GM19328 (cell line): Measurements from ENCODE around the gene AQP12A.

Experiments used
- ATAC-seq: cut with Tn5 transposase; IDR thresholded peaks from one replicate; pipeline ENCODE4 v1.9.1; 2021; ENCODE audit warnings: mild to moderate bottlenecking, moderate library complexity; ENCODE audit not compliant: unreplicated experiment

Gene AQP12A

DNA sequence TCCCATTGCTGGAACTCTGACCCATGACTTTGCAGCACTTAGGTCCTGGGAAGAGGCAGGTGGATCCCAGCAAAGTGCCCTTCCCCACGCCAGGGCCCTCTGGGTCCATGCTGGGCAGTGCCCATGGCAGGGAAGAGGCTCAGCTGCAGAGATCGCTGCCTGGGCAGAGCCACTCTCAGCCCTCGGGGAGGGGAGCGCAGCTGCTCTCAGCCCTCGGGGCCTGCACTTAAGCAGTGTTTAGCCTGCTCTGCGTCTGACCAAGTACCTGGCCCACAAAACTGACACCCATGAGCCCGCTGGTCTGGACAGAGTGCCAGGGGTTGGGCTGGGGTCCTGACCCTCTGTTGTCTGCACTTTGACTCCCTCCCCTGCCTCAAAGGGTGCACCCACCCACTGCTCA, 46.3 kb downstream of the AQP12A start:
- no peak for ATAC-seq

DNA sequence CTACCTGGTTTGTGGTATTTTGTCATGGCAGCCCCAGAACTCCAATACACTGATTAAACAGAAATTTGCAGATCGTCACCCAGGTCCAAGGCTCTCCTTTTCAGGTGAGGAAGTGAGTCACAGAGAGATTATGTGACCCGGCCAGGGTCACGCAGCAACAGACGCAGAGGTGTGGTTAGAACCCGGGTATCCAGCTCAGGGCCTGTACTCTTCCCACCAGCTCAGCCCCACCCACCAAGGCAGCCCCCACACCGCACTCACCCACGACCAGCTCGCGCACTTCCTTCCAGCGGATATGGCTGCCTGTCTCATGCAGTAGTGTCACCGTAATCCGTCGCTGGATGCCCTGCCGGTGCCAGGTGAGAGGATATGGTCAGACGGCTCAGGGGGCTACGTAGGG, 48.1 kb downstream of the AQP12A start:
- ATAC-seq = no peak

DNA sequence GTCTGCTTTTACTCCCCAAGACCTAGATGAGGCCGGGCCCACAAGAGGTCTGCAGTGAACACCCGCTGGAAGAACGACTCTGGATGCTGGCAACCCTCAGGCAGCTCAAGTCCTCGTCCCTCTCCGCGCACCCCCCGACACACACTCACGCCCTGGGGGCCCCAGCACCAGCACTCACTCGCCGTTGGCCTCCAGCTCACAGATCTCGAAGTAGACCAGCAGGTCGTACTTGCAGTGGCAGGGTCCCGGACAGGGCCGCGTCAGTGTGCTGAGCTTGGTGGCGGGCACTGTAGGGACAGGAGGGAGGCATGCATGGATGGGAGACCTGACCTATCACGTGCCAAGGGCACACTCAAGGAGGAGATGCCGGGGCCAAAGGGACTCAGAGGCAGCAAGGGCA, 49.4 kb downstream of the AQP12A start:
- ATAC-seq = no peak

GRCh38 chr2:240742602-240743095, 51.0 kb downstream of the AQP12A start:
- no peak for ATAC-seq

DNA sequence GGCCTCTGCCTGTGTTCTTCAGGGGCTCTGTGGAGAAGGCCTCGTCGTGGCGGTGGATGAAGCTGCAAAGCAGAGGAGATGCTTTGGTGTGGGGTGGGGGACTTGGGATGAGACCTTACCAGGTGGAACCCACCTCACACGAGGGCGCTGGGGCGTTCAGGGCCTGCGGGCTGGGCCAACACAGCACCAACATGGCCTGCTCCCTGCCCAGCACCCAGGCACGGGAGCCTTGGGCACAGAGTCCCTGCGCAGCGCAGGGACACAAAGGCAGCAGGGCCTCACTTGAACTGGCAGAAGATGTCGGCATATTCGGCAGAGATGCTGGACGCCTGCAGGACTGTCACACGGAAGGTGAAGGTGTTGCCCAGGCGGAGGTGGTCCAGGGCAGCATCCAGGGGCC, 53.8 kb downstream of the AQP12A start:
- ATAC-seq = no peak

GRCh38 chr2:240745962-240746361, 54.3 kb downstream of the AQP12A start:
- no peak for ATAC-seq

- ATAC-seq = no peak
Observed at GRCh38 chr2:240746671-240747070, 55.0 kb downstream of the AQP12A start.

- no peak for ATAC-seq
Observed at GRCh38 chr2:240747256-240747655, 55.6 kb downstream of the AQP12A start.
